Parathyroid adenoma (tissue), 2 donors: ENCODE measurements around the gene HOXC12.

Experiments
- H2AFZ ChIP-seq: fragments of 300-600 bp; sonication (generic); one replicate; pipeline ENCODE4 v1.7.0; 2017; ENCODE audit warnings: antibody characterized with exemption, mild to moderate bottlenecking
- H3K27ac ChIP-seq: fragments of 300-600 bp; sonication (generic); one replicate; pipeline ENCODE4 v1.7.0; 2017
- H3K27me3 ChIP-seq: fragments of 300-600 bp; sonication (generic); one replicate; pipeline ENCODE4 v1.7.0; 2017; ENCODE audit warnings: low read length; ENCODE audit not compliant: control insufficient read depth, insufficient read depth
- H3K36me3 ChIP-seq: fragments of 300-600 bp; sonication (generic); one replicate; pipeline ENCODE4 v1.7.0; 2017; ENCODE audit warnings: low read length; ENCODE audit not compliant: control insufficient read depth, insufficient read depth
- H3K4me1 ChIP-seq: fragments of 300-600 bp; sonication (generic); one replicate; pipeline ENCODE4 v1.7.0; 2017; ENCODE audit warnings: control low read depth
- H3K4me2 ChIP-seq: fragments of 300-600 bp; sonication (generic); one replicate; pipeline ENCODE4 v1.7.0; 2017; ENCODE audit warnings: low read length
- H3K4me3 ChIP-seq: fragments of 300-600 bp; sonication (generic); one replicate; pipeline ENCODE4 v1.7.0; 2017; ENCODE audit warnings: low read depth, low read length
- H3K79me2 ChIP-seq: fragments of 300-600 bp; sonication (generic); one replicate; pipeline ENCODE4 v1.7.0; 2017; ENCODE audit warnings: control low read depth
- H3K9ac ChIP-seq: fragments of 300-600 bp; sonication (generic); one replicate; pipeline ENCODE4 v1.7.0; 2017; ENCODE audit warnings: mild to moderate bottlenecking
- H3K9me3 ChIP-seq: fragments of 300-600 bp; sonication (generic); one replicate; pipeline ENCODE4 v1.7.0; 2017; ENCODE audit warnings: low read length; ENCODE audit not compliant: control insufficient read depth
- CTCF ChIP-seq: fragments of 300-600 bp; sonication (generic); IDR thresholded peaks from one replicate; pipeline ENCODE4 v1.7.0; 2017; ENCODE audit warnings: antibody characterized with exemption, mild to moderate bottlenecking
- donor health status: primary hyperparathyroidism.

The HOXC12 gene

GRCh38 chr12:53998900-53999236, 44.2 kb downstream of the HOXC12 start:
- H3K4me1 ChIP-seq: no peaks in the 10 kb centered on the region
- H3K27ac ChIP-seq: no peak overlapping the region
- no peak overlapping the region for H3K9ac ChIP-seq
- no peak overlapping the region for H2AFZ ChIP-seq
- H3K4me3 ChIP-seq: no peak overlapping the region
- H3K9me3 ChIP-seq: no peaks in the 10 kb centered on the region
- H3K4me2 ChIP-seq: no peak overlapping the region
- no peaks in the 10 kb centered on the region for H3K36me3 ChIP-seq
- TF ChIP-seq CTCF: no peak
- H3K27me3 ChIP-seq: peaks cover 36% of the 10 kb centered on the region
- H3K79me2 ChIP-seq: no peaks in the 10 kb centered on the region

- H3K36me3 ChIP-seq: no peaks in the 10 kb centered on the region
- no peak overlapping the region for H2AFZ ChIP-seq
- no peaks in the 10 kb centered on the region for H3K4me1 ChIP-seq
- H3K4me2 ChIP-seq: no peak overlapping the region
- H3K27me3 ChIP-seq: peaks cover 39% of the 10 kb centered on the region
- no peak for TF ChIP-seq CTCF
- H3K9ac ChIP-seq: no peak overlapping the region
- no peaks in the 10 kb centered on the region for H3K79me2 ChIP-seq
- H3K9me3 ChIP-seq: no peaks in the 10 kb centered on the region
- no peak overlapping the region for H3K27ac ChIP-seq
- H3K4me3 ChIP-seq: peak overlapping the region; percentile 36
Measured at GRCh38 chr12:53999559-54000115, 44.9 kb downstream of the HOXC12 start.

GRCh38 chr12:54000116-54001114, 45.7 kb downstream of the HOXC12 start, which contains the start of gene HOXC9:
HOXC9 (plus strand) TSS chr12:54000161; CDS start chr12:54000189, 28 bp downstream.
- no peak within 1 kb of the TSS for H3K9ac ChIP-seq
- peaks cover 38% of the 10 kb centered on the region for H3K27me3 ChIP-seq

GRCh38 chr12:54001283-54002187, 46.8 kb downstream of the HOXC12 start:
- H3K9me3 ChIP-seq: no peaks in the 10 kb centered on the region
- no peaks in the 10 kb centered on the region for H3K36me3 ChIP-seq
- no peaks in the 10 kb centered on the region for H3K79me2 ChIP-seq
- no peak overlapping the region for H3K9ac ChIP-seq
- H3K27ac ChIP-seq: no peak overlapping the region
- no peak overlapping the region for H2AFZ ChIP-seq
- peaks cover 3% of the 10 kb centered on the region for H3K4me1 ChIP-seq
- no peak for TF ChIP-seq CTCF
- H3K27me3 ChIP-seq: peaks cover 36% of the 10 kb centered on the region
- H3K4me2 ChIP-seq: no peak overlapping the region
- no peak overlapping the region for H3K4me3 ChIP-seq

More at GRCh38 chr12:54000116-54001114, 45.7 kb downstream of the HOXC12 start, which contains the start of gene HOXC9:
- no peak for TF ChIP-seq CTCF
- Histone ChIP-seq H3K9me3 (no peaks in the 10 kb centered on the region), H3K4me1 (no peaks in the 10 kb centered on the region), H3K36me3 (no peaks in the 10 kb centered on the region), H3K4me3 (peak within 1 kb of the TSS; percentile 36), H3K79me2 (no peaks in the 10 kb centered on the region), H3K27ac (no peak within 1 kb of the TSS), H2AFZ (peak within 1 kb of the TSS; percentile 42), H3K4me2 (peak within 1 kb of the TSS; percentile 36)
